GM18511 (cell line): ENCODE measurements around the gene APBB2.
"Not testable (repeated sequence)": the region's sequence is repeated elsewhere in the genome, so short reads cannot be mapped to it uniquely, and the experiment has no call there.

Experiments
- ATAC-seq: cut with Tn5 transposase; IDR thresholded peaks from one replicate; pipeline ENCODE4 v1.9.1; 2021; ENCODE audit warnings: mild to moderate bottlenecking, moderate library complexity; ENCODE audit not compliant: unreplicated experiment

Gene APBB2

GRCh38 chr4:40952672-40953071 is 261.7 kb downstream of the APBB2 start:
- ATAC-seq: no peak

GRCh38 chr4:40952217-40952616 is 262.1 kb downstream of the APBB2 start:
- ATAC-seq: no peak

DNA sequence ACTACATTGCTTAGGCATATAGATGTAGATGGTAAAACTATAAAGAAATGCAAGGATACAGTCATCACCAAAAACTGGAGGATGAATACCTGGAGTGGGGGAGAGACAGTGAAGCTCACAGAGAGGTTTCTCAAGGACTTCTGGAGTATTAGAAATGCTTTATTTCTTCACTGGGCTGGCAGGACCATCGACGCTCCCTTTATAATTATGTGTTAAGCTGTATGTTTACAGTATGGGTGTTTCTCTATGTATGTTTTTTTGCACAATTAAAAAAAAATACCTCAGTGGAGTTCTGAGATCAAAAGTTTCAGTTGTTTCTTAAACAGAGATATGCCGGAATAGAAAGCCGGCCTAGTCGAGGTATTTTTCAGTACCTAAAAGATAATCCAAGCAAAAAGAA is 263.3 kb downstream of the APBB2 start:
- ATAC-seq: no peak

- no peak for ATAC-seq
Observed at GRCh38 chr4:40949358-40950100, 264.8 kb downstream of the APBB2 start.

DNA sequence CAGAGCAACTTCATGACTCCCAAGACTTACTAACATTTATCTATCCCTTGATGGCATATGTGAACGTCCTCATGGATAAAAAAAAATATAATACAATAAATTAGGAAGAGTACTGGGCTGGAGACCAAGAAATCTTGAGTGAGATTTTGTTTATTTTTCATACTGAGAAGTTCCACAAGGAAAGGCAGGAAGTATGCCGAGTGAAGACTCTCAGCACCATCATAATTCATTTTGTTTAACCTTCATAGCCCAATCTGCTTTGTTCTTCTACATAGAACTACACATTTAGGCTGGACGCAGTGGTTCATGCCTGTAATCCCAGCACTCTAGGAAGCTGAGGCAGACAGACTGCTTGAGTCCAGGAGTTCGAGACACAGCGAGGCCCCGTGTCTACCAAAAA is 266.3 kb downstream of the APBB2 start:
- ATAC-seq: no peak

- ATAC-seq: no peak
Observed at GRCh38 chr4:40946652-40947051, 267.7 kb downstream of the APBB2 start.

- ATAC-seq: no peak
Observed at GRCh38 chr4:40940756-40941155, 273.6 kb downstream of the APBB2 start.

DNA sequence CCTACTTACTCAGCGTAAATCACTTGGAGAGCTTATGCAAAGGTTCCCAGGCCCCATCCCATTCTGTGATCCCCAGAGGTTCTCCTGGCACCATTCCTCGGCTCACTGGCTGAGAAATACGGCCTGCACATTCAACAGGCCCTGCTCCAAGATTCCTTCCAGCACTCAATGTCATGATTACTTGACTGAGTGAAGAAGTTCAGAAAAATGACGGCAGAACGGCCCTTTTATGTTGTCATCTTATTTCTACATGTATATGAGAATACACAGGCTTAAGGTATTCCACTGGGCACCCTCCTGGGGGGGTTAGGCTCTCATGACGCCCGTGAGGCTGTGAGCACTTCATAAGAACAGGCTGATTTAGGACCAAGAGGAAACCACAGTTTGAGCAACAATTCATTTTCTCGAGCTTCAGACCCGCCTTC is 274.0 kb downstream of the APBB2 start:
- ATAC-seq: no peak

GRCh38 chr4:40939856-40940255 is 274.5 kb downstream of the APBB2 start:
- ATAC-seq: no peak

- ATAC-seq: no peak
Observed at GRCh38 chr4:40938337-40938736, 276.0 kb downstream of the APBB2 start.

DNA sequence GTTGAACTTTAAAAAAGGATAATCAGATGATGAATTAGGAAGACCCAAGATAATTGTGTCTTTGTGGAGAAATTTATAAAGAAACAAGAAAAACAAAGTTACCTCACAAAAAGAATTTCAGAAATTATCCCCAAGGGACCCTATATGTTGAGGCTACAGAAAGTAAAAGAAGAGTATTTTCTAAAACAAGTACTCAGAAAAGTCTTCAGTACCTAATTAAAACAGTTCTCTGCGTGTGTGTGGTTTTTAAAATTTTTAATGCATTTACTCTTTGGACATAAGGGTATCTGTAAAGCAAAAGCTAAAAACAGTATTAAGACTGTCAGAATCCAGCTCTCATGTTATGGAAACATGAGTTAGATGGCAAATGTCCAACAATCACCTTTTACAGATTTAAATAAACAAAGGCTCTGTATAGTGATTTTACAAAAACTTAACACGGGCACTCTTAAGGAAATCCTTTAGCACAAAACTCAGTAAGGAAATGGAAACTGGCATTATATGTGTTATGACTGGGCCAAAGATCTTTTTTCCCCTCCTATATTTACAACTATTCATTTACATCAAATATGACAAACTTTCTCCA is 277.1 kb downstream of the APBB2 start:
- ATAC-seq: no peak

- no peak for ATAC-seq
Observed at GRCh38 chr4:40934676-40935075, 279.7 kb downstream of the APBB2 start.

- ATAC-seq: no peak
Observed at GRCh38 chr4:40933272-40934053, 280.9 kb downstream of the APBB2 start.

- no peak for ATAC-seq
Observed at GRCh38 chr4:40931841-40932240, 282.5 kb downstream of the APBB2 start.

GRCh38 chr4:40931238-40931637 is 283.1 kb downstream of the APBB2 start:
- ATAC-seq: no peak

DNA sequence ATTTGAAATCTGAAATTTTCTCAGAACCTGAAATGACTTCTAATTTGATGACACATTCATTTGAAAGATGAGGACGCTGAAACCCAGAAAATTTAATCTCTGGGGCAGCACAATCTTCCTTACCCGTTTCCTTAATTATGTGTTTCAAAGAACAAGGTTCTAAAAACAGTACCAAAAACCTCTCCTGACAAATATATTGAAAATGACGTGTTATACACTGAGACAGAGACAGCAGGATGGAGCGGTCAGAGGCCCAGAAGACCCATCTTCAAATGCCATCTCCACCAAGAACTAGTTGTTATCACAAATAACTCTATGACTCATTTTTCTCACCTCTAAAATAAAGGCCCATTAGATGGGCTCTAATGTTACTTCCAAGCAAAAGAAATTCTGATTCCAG is 287.3 kb downstream of the APBB2 start:
- ATAC-seq: no peak

- no peak for ATAC-seq
Observed at GRCh38 chr4:40924793-40925117, 289.6 kb downstream of the APBB2 start.

- peak; percentile 75 for ATAC-seq
Observed at GRCh38 chr4:40924096-40924792, 290.1 kb downstream of the APBB2 start.

GRCh38 chr4:40923316-40924095 is 290.8 kb downstream of the APBB2 start:
- ATAC-seq: no peak

DNA sequence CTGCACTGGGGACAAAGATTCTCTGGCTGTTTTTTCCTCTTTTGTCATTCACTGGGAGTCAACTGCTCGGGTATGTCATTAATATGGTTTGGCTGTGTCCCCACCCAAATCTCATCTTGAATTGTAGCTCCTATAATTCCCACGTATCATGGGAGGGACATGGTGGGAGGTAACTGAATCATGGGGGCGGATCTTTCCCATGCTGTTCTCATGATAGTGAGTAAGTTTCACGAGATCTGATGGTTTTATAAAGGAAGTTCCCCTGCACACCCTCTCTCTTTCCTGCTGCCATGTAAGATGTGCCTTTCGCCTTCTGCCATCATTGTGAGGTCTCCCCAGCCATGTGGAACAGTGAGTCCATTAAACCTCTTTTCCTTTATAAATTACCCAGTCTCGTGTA is 294.4 kb downstream of the APBB2 start:
- not testable (repeated sequence) for ATAC-seq

- ATAC-seq: no peak
Observed at GRCh38 chr4:40918330-40918729, 296.0 kb downstream of the APBB2 start.
